ENCODE data around the gene VIPR2.

GRCh38 chr7:159060440-159060839 lies 84.2 kb downstream of the VIPR2 start:
- TF ChIP-seq CTCF (IDR thresholded peaks at IDR 0.05) (no peak), POLR2A (IDR thresholded peaks at IDR 0.05) (no peak)
